Stimulated activated CD8-positive, alpha-beta memory T cell treated with anti-CD3 and anti-CD28 coated beads, Interleukin-15, amount 100 ng/mL, for 4 hours (primary cell): Measurements from ENCODE around the gene ZNF343.
A peak's percentile ranks its signal among the peaks of the same experiment; 100 is the strongest.
"Not testable (repeated sequence)": the region's sequence is repeated elsewhere in the genome, so short reads cannot be mapped to it uniquely, and the experiment has no call there.

Experiments used
- DNase-seq, 2 donors: peaks; one replicate each; pipeline ENCODE4 v3.0.0-alpha.2; 2020; ENCODE audit warnings: low read depth in 2 of 2

Gene ZNF343

DNA sequence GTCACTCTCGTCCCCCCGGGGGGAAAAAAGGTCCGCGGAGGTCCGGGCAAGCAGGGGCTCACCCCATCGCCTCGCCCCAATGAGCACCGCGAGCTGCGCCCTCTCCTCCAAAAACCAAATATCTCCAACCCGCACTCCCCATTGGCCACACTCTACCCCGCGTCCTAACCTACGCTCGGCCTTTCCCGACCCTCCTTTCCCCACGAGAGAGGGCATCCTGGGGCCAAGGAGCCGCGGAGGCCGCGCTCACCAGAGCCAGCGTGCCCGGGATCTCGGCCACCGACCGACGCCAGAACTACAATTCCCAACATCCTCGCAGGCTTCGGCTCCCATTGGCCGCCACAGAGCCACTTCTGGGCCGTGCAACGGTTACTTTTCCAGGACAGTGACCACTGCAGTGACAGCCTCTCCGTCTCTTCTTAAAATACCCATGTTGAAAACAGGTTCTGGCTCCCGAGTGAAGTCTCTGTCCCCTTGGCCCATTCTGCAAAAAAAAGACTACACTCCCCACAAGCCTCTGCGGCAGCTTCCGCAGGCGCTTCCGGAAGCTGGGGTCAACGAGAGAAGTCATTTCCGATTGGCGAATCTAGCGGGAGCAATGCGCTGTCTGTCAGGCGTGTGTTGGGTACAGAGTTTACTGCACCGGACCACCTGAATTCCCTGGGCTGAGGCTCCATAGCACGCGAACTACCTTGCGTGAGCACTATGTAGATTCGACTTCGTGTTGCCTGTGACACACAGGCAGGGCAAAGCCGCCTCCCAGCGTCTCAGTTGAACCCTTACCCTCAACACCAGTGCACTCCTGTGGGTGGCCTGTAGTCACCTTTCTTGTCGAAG lies at the start of gene ZNF343:
ZNF343 (minus strand) TSS at position 285 of the 837 bp plus-strand sequence. CDS start 15,020 bp downstream, outside the sequence.
- DNase-seq: peak; percentile 51 to 56

DNA sequence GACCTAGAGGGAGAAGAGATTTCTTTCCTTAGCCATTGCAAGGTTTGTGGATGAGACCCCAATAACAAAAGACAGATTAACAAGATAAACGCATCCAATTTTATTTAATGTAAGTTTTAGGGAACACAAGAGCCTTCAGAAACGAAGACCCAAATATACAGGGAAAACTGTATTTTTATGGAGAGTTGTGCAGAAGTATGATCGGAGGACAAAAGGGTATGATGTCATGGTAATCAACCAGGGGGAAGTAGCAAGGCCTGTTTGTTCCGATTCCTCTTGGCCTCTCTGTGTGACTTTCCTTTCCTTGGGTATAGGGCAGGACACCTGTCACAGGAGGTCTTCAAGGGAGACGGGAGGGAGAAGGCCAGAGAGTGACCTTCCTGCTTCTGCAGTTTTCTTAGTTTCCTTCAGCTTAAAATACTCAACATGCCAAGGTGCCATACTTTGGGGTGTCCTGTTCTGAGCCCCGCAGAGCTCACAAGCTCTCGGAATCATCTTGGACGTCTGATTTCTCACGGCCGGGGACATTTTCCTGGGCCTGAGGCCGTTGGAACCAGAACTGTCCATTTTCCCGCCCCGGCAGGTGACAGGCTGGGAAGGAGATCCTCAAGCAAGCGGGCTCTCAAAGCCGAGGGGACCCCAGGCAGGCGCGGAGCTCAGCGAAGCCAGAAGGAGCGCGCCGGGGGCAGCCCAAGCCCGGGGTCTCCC lies 49.3 kb upstream of the ZNF343 start:
- DNase-seq: no peak

- no peak for DNase-seq
Observed at GRCh38 chr20:2545594-2545993, 36.9 kb upstream of the ZNF343 start.

DNA sequence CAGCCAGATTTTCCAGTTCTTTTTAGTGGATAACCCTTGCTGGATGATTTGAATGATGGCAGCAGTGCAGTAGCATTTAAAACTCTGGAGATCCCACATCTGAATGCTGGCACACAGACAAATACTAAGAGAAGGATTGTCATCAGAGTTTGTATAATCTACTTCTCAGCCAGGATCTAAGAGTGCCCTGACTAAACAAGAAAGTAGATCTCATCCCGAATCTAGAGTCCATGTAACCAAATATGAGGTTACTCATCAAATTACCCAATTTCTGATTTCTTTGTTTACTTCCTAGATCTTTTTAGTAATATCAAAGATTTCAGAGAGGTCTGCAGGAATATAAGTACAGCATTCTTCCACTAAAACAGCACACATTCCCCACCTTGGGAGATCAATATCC lies 35.5 kb upstream of the ZNF343 start:
- no peak for DNase-seq

- no peak for DNase-seq
Observed at GRCh38 chr20:2542361-2542760, 33.6 kb upstream of the ZNF343 start.

DNA sequence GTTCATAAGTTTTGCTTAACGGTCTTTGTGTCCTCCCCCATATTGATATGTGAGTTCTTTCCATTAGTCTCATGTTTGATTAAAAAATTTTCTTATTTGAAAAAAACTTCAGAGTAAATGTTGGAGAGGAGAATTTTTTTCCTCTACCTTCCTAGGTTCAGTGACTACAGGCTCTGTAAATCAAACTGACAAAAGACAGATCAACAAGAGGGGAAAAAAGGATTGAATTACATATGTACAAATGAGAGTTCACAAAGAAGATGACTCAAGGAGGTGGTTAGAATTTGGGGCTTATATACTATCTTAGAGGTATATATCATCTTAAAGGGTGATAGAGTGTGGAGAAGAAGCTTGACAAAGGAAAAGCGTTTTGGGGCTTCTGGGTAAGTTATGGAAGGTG lies 33.2 kb upstream of the ZNF343 start:
- DNase-seq: no peak

GRCh38 chr20:2538931-2539720 lies 30.4 kb upstream of the ZNF343 start:
- DNase-seq: no peak

- no peak for DNase-seq
Observed at GRCh38 chr20:2538356-2538755, 29.6 kb upstream of the ZNF343 start.

DNA sequence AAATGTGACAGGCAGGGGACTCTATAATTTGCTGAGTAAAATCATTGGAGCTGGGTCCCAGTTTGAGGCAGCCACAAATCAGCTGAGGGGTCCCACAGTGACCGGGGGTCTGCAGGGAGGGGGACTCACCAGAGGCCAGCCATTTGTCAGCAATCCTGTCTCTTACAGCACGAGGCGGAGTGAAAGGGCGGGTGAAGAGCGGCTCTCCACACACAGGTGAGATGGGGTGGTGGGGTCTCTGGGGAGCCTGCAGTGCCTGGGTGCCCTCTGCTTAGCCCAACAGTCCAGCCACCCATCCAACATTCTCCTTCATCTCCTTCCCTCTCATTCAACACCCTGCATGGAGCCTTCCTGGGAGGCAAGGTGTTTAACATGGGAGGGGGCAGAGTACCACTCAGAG lies 28.4 kb upstream of the ZNF343 start:
- DNase-seq: no peak

DNA sequence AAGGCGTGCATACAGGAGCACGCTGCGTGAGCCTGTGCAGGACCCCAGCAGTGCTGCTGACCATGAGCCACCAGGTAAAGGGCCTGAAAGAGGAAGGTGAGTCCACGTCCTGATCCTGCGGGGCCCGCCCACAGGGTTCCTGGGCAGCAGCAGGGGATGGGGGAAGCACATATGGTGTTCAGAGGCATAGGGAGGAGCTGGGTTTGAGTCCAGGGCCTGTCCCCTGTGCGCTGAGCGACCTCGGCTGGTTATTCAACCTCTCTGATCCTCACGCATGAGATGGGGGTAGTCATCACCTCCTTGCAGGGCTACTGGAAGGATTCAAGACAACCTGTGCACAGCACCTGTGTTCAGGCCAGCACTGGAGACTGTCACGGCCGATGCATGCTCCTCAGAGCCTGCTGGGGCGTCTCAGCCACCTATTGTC lies 27.9 kb upstream of the ZNF343 start, which contains the start of gene TMC2:
TMC2 (plus strand) TSS at position 14 of the 427 bp plus-strand sequence; CDS start at position 63, 49 bp downstream.
- no peak for DNase-seq

GRCh38 chr20:2535711-2536559 lies 27.2 kb upstream of the ZNF343 start:
- DNase-seq: no peak

DNA sequence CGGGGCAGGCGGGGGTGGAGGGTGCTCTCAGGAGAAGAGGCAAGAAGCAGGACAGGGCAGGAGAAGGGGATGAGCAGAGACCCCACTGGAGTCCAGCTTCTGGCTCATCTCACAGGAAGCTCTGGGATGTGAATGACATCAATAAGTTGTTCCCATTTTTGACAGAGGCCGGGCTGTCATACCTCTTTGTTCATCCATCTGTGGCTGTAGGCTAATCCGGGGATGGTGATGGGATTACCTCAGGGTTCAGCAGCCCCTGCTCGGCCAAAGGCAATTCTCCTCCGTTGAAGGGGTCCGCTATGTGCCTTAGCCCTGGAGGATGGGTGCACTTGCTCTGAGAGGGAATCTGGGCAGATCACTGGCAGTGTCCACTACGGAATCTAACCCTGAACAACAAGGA lies 24.4 kb upstream of the ZNF343 start:
- no peak for DNase-seq

DNA sequence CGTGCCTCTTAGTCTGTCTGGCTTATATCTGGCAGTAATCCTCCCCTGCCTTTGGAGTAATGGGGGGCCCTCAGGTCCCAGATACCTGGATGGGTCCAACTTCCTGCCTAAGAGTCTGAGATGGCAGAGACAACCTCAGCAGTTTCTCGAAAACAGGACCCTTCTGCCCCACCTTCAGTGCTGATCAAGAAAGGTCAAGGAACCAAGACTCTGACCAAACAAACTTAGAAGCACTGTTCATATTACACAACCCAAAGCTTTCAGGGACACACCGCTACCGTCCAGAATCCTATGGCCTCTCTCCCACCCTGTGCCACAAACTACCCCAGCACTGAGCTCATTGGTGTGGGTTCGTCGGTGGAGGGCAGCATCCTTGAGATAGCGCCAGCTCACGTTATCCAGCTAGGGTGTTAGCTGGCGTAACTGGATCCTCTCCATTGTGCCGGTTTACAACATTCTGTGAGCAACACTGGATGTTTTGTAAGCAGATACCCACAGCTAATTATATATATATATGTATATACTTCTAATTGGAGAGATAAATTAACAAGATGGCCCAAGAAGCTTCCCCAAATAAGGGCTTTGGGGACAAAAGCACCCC lies 20.1 kb upstream of the ZNF343 start:
- no peak for DNase-seq

DNA sequence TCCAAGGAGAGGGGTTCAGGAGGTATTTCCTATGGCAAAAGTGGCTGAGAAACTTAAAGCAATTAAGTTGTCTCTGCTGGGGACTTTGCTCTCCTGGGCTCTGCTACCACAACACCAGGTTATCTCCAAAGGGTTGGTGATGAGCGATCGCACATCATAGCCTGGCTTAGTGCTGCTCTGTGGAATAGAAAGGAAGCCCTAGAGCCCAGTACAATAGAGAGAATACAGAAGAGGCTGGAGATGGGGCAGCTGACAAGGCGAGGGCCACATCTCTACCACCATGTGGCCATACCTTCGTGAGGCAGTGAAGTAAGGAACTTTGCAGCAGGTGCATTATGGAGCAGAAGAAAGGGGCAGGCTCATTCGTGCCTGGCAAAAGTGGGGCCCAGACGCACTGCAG lies 19.0 kb upstream of the ZNF343 start:
- no peak for DNase-seq

DNA sequence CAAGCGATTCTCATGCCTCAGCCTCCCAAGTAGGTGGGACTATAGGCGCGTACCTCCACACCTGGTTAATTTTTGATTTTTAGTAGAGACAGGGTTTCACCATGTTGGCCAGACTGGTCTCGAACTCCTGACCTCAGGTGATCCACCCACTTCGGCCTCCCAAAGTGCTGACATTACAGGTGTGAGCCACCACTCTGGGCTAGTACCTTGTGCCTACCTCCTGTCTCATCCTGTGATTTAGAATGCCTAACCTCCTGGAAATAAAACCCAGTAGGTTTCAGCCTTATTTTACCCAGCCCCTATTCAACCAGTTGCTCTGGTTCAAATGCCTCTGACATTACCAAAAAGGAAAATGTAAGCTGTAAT lies 17.5 kb upstream of the ZNF343 start:
- not testable (repeated sequence) for DNase-seq

- DNase-seq: no peak
Observed at GRCh38 chr20:2524709-2525506, 16.2 kb upstream of the ZNF343 start.

DNA sequence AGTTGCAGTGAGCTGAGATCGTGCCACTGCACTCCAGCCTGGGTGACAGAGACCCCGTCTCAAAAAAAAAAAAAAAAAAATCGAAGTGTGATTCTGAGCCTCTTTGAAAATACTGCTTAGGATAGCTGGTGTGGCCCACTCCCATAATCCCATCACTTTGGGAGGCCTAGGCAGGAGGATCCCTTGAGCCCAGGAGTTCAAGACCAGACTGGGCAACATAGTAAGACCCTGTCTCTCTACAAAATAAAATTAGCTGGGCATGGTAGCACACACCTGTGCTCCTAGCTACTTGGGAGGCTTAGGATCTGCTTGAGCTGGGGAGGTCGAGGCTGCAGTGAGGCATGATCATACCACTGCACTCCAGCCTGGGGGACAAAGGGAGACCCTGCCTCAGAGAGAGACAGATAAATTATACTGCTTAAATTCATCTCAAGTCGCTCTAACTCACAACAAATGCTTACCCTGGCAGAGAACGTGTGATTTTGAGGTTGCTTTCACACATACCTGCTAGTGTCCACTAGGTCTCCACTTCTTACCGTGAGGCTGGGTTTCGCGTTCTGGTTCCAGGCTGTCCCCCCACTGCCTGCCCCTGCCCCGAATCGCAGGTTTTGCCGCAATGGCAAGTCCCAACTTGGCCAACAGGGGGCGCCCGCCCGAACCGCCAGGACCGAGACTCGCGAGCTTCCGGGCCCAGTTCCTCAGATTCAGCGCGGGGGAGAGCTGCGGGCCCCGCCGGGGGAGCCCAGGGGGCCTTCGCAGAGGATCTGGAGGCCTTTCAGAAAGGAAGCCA lies 15.4 kb upstream of the ZNF343 start:
- DNase-seq: peak; percentile 72

- not testable (repeated sequence) for DNase-seq
Observed at GRCh38 chr20:2522826-2523429, 14.2 kb upstream of the ZNF343 start.
